Hepatocyte (in vitro differentiated cells): Measurements from ENCODE around the gene NKD1.

ENCODE experiments used
- EZH2 ChIP-seq: fragments of 200-600 bp; sonication (generic); IDR thresholded peaks from 2 replicates; pipeline ENCODE4 v1.6.1; 2016; ENCODE audit warnings: antibody characterized with exemption, mild to moderate bottlenecking, borderline replicate concordance
- TF ChIP-seq, protein P1 (sequence below): fragments of 200-600 bp; sonication (generic); IDR thresholded peaks from 2 replicates; pipeline ENCODE4 v1.5.1; 2016; ENCODE audit warnings: antibody characterized with exemption, mild to moderate bottlenecking; ENCODE audit not compliant: poor library complexity

DNA sequence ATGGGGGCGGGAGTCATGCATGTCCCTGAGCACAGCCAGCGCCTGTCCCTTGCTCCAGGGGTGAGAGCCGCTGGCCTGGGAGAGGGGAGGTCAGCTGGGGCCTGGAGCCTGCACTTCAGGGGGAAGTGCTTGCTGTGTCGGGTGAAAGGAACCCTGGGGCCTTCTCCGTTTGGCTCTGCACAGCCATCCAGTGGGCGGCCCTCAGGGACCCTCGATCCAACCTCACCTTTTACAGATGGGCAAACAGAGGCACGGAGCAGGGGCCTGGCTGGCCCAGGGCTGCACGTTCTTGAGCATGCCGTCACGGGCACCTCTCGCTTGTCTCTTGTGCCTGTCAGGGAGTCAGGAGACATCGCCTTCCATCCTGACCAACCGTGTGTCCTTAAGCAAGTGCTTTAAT lies 131.1 kb downstream of the NKD1 start:
- TF ChIP-seq, protein P1, sequence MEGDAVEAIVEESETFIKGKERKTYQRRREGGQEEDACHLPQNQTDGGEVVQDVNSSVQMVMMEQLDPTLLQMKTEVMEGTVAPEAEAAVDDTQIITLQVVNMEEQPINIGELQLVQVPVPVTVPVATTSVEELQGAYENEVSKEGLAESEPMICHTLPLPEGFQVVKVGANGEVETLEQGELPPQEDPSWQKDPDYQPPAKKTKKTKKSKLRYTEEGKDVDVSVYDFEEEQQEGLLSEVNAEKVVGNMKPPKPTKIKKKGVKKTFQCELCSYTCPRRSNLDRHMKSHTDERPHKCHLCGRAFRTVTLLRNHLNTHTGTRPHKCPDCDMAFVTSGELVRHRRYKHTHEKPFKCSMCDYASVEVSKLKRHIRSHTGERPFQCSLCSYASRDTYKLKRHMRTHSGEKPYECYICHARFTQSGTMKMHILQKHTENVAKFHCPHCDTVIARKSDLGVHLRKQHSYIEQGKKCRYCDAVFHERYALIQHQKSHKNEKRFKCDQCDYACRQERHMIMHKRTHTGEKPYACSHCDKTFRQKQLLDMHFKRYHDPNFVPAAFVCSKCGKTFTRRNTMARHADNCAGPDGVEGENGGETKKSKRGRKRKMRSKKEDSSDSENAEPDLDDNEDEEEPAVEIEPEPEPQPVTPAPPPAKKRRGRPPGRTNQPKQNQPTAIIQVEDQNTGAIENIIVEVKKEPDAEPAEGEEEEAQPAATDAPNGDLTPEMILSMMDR: no peak
- no peak for TF ChIP-seq EZH2
